BE2C (cell line): ENCODE measurements around the gene ZBTB37.

ENCODE experiments used
- DNase-seq: peaks from one replicate; pipeline ENCODE4 v3.0.0-alpha.2; 2020
- H3K27me3 ChIP-seq: fragments of 250-450 bp; sonication (Bioruptor Pico); 2 replicates; pipeline ENCODE4 v1.5.1; 2020; ENCODE audit warnings: mild to moderate bottlenecking
- H3K36me3 ChIP-seq: fragments of 250-450 bp; sonication (Bioruptor Pico); 2 replicates; pipeline ENCODE4 v1.5.1; 2020; ENCODE audit warnings: mild to moderate bottlenecking
- H3K4me1 ChIP-seq: fragments of 250-450 bp; sonication (Bioruptor Pico); 2 replicates; pipeline ENCODE4 v1.5.1; 2020
- H3K4me3 ChIP-seq: 2 replicates; pipeline ENCODE4 v1.5.1; 2011; ENCODE audit warnings: low read depth, low read length
- H3K9me3 ChIP-seq: fragments of 250-450 bp; sonication (Bioruptor Pico); 2 replicates; pipeline ENCODE4 v1.5.1; 2020
- TF ChIP-seq, protein P1 (sequence below): IDR thresholded peaks from 2 replicates; pipeline ENCODE4 v1.5.1; 2012; ENCODE audit warnings: mild to moderate bottlenecking, low read depth, low read length

ZBTB37 gene

DNA sequence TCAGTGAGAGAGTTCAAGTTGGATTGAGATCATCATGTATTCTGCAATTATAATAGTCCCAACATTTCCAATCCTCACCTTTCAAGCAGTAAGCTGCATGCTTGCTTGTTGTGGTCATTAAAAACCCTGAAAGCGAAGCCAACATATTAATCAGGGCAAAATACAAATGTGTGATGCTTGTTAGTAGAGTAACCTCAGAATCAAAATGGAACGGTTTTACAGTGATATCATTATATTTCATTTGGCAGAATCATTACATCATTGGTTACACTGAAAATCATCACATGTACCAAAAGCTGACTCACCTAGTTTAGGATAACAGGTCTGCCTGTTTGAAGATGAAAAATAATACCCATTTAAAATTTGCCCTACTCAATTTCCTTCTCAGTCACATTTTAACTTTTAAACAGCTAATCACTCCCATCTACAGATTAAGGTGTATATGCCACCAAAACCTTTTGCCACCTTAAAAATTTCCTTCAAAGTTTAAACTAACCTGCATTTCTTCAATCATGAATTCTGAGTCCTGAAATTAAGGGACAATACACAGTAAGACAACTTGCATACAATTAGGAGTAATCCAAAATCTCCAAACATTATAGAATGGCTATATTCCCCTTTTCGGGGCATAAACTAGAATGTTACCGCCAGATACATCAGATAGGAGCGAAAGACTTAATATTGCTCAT lies 3.9 kb upstream of the ZBTB37 start:
- H3K36me3 ChIP-seq = peaks cover 80% of the 10 kb centered on the region
- no peaks in the 10 kb centered on the region for H3K27me3 ChIP-seq
- H3K4me1 ChIP-seq = no peaks in the 10 kb centered on the region; the same call in 1 of the 2 replicates
- TF ChIP-seq, protein P1, sequence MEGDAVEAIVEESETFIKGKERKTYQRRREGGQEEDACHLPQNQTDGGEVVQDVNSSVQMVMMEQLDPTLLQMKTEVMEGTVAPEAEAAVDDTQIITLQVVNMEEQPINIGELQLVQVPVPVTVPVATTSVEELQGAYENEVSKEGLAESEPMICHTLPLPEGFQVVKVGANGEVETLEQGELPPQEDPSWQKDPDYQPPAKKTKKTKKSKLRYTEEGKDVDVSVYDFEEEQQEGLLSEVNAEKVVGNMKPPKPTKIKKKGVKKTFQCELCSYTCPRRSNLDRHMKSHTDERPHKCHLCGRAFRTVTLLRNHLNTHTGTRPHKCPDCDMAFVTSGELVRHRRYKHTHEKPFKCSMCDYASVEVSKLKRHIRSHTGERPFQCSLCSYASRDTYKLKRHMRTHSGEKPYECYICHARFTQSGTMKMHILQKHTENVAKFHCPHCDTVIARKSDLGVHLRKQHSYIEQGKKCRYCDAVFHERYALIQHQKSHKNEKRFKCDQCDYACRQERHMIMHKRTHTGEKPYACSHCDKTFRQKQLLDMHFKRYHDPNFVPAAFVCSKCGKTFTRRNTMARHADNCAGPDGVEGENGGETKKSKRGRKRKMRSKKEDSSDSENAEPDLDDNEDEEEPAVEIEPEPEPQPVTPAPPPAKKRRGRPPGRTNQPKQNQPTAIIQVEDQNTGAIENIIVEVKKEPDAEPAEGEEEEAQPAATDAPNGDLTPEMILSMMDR = no peak
- no peaks in the 10 kb centered on the region for H3K9me3 ChIP-seq
- no peak for DNase-seq
- H3K4me3 ChIP-seq = peak overlapping the region; percentile 95

DNA sequence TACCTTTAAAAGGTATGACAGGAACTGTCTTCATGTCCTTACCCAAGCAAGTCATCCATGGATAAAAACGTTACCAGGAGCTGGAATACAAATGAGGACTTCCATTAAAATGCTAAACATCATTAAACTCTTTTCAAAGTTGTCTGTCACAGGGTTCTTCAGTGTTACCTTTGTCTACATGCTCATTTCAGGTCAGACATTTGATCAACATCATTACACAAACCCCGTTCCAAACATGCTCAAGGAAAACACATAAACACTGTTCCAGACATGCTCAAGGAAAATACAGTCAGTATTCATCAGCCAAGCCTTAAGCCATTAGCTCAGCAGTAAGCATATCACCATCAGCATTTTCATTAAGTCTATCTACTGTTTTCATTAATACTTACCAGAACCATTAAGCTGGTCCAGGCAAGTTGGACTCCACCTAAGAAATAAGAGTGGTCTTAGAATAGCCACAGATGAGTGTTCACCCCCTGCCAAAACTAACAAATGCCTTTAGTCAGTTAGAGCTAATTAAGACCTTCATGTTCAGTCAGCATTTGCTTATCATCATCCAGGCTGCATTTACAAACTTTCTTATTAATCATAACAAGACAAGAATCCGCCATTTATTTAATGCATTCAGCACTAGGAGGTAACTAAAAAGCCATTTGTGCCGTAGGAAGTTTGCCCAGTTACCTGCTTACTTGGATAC lies 2.6 kb upstream of the ZBTB37 start:
- Histone ChIP-seq H3K27me3 (no peaks in the 10 kb centered on the region), H3K36me3 (peaks cover 68% of the 10 kb centered on the region)

DNA sequence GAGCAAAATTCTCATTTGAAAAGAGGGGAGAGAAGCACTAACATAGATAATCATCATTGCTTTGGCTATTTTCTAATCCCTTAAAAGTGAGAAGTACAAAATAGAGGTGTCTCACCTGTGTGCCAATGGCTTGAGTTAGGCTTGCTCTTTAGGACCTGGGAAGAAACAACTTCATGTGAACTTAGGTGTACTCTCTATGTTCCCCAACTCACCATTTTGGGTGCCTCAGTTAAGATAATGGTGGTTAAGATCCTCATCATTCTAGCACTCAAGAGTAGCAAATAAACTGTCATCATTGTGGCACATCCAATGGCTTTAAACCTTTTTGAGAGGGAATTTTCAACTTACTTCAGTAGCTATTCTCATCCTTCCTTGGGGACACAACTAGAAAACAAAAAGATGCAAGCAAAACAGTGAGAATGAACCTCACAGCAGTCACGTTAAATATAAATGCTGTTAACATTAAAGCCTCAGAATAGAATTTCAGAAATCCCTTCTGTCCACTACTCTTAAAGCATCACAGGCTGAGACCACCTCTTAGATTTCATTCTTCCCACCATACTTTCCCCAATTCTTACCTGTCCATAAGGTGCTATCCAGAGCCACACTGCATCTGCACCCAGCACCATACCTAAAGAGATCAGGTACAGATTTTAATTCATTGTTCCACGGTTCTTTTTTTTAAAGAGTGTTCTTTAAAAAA lies 1.6 kb upstream of the ZBTB37 start:
- no peaks in the 10 kb centered on the region for H3K9me3 ChIP-seq
- TF ChIP-seq, protein P1 = no peak
- peaks cover 12% of the 10 kb centered on the region for H3K4me1 ChIP-seq
- DNase-seq = no peak
- peak overlapping the region; percentile 95 for H3K4me3 ChIP-seq
- no peaks in the 10 kb centered on the region for H3K27me3 ChIP-seq
- H3K36me3 ChIP-seq = peaks cover 59% of the 10 kb centered on the region

More for the DNA sequence above, 2.6 kb upstream of the ZBTB37 start:
- peak overlapping the region; percentile 95 for H3K4me3 ChIP-seq
- H3K4me1 ChIP-seq = peaks cover 2% of the 10 kb centered on the region
- DNase-seq = no peak
- TF ChIP-seq, protein P1 = no peak
- no peaks in the 10 kb centered on the region for H3K9me3 ChIP-seq

DNA sequence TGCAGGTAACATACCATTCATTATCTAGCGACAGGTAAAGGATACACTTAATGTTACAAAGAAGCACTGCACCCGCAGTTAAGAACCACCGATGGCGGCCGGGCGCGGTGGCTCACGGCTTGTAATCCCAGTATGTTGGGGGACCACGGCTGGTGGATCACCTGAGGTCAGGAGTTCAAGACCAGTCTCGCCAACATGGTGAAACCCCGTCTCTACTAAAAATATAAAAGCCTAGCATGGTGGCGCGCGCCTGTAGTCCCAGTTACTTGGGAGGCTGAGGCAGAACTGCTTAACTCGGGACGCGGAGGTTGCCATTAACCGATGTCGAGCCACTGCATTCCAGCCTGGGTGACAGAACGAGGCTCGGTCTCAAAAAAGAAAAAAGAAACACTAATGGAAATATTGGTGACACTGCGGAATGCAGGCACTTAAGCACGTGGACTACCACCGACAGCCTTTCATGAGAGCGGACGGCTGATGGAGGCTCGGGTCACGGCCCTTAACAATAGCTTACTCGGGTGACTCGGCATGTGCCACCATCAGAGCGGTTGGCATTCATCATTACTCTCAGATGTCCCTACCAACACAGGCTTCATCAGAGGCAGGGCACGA lies 933 bp upstream of the ZBTB37 start:
- H3K4me1 ChIP-seq = peaks cover 12% of the 10 kb centered on the region

DNA sequence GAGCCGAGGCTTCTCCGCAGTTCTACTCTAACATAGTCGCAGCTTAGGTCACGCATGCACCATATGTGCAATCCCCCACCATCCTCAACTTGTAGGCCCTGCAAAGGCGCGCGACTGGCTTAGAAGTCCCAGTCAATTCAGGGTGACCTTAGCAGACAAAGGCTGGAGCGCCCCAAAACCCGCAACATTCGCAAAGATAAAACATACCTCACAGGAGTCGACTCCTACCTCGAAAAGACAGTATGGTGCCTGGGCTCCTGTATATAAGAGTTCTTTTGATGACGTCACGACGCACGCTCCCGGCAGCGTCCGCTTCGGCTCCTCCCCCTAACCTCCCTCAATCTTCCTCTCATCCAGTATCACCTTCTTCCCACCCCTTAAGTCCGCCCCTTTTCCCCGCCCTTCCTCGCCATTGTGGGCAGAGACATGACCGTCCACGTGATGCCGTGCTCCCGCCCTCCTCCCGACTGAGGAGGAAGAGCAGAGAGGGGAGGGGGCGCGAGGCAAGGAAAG lies 371 bp upstream of the ZBTB37 start, which contains the start of gene GAS5:
Gene GAS5 (minus strand): TSS at position 237 of the 513 bp plus-strand sequence.
- Histone ChIP-seq H3K9me3 (no peaks in the 10 kb centered on the region), H3K27me3 (no peaks in the 10 kb centered on the region), H3K4me1 (peaks cover 12% of the 10 kb centered on the region), H3K4me3 (peak within 1 kb of the TSS; percentile 95), H3K36me3 (peaks cover 49% of the 10 kb centered on the region)
- peak; percentile 100 for DNase-seq
- TF ChIP-seq, protein P1 = no peak

More for the DNA sequence above, 933 bp upstream of the ZBTB37 start:
- peak overlapping the region; percentile 95 for H3K4me3 ChIP-seq
- peaks cover 54% of the 10 kb centered on the region for H3K36me3 ChIP-seq
- no peaks in the 10 kb centered on the region for H3K27me3 ChIP-seq
- TF ChIP-seq, protein P1 = no peak
- DNase-seq = peak; percentile 13
- H3K9me3 ChIP-seq = no peaks in the 10 kb centered on the region
